ENCODE measurements around the gene SORCS3.

GRCh38 chr10:105288026-105288425 lies 646.9 kb downstream of the SORCS3 start:
- TF ChIP-seq CTCF (IDR thresholded peaks at IDR 0.05) (no peak), EZH2 (IDR thresholded peaks at IDR 0.05) (no peak)

All from neural progenitor cell (in vitro differentiated cells).